ENCODE measurements around the gene LRGUK.
"Not testable (repeated sequence)": the region's sequence is repeated elsewhere in the genome, so short reads cannot be mapped to it uniquely, and the experiment has no call there.

Gene LRGUK

DNA sequence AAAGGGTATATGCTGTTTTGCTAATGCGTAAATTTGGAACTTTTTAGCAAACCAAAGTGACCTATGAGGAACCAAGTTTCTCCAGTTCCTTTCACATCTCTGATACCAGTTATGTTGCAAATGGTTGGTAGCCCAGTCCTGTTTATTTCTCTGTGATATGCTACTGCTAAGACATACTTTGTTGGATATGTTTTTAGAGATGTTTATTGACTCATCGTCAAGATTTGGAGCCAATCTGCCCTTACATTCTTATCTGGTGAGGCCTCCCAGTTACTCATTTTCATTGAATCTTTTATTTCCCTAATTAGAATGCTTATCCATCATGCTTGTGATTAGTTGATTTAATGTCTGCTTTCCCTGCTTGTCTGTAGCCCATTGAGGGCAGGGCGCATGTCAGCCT, 58.9 kb downstream of the LRGUK start:
- no peak for DNase-seq (ENCODE audit: low read depth in 2 of 2)

DNA sequence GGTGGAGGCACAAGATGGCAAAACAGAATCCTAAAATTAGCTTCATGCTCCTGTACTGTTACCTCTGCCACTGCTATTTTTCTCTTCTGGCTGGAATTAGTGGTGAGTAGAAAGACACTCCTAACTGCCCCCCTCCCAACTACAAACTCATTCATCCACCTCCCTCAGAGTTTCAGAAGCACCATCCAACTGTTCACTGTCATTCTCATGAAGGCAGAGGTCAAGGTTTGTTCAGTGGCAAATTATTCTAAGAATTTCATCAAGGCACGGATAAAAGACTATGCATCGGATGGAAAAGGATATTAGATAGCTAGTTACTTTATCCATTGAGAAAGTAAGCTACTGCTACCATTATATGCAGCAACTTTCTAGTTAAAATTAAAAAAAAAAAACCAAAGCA, 59.7 kb downstream of the LRGUK start:
- no peak for DNase-seq (ENCODE audit: low read depth in 2 of 2)

DNA sequence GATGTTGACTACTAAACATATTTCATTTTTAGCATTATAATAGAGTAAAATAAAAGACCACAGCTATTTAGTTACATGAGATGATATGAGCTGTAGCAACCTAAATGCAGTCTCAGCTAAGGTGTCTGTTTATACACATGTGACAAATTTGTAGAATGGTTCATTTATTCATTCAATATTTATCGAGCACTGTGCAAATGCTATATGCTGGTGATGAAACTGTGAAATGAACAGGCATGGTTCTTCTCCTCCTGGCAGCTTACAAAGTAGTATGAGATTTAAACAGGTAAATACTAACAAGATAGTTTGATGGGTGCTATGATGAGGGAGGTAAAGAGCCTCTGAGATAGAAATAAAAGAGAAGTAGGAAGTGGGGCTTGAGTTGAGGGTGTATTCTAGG, 60.8 kb downstream of the LRGUK start:
- DNase-seq (ENCODE audit: low read depth in 2 of 2) = no peak

DNA sequence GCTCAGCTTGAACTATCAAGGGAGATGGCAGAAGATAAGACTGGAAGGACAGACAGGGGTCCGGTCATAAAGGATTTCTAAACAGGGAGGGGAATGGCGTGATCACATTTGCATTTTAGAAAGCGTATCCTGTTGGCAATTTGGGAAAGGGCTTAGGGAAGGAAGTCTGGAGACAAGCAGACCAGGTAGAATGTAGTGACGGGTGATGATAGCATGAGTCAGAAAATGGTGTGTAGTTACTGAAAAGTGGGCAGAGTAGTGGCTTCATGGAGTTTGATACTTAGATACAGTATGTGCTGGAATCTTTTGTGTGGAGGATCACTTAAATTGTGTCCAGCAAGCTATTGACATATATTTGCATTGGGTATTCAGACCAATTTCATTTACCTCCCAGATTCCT, 61.2 kb downstream of the LRGUK start:
- DNase-seq (ENCODE audit: low read depth in 2 of 2) = no peak

DNA sequence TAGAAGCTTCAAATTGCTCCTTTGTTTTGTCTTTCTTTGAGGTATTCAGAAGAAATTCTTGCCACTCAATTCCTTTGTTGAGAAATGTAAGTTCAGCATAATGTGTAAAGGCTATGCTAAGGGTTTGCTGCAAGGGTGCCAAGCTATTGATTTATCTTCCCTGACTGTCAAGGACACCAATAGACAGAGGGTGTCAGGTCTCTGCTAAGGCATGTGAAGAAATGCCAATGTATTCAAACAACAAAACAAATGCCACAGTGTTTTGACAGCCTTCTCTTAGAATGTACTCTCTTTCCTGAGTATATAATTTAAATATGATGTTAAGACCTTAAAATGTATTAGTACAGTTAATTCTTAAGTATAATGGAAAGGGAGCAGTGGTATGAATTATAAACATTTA, 62.4 kb downstream of the LRGUK start:
- no peak for DNase-seq (ENCODE audit: low read depth in 2 of 2)

DNA sequence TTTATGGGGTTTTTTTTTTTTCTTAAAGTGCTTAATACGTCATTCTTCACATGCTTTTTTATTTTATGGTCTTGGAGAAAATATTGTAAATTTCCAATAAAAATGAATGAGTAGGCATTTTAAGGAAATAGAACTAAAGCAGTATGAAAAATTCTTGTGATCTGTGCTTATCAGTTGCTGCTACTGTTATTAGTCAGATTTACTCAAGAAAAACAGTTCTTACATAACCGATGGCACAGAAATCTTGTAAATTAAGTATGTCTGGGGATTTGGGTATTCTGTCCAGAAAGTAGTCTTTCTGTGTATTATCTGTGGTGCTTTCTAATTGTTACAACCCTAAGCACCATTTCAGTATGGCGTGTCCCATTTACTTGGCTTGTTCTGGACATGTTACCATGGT, 64.7 kb downstream of the LRGUK start:
- DNase-seq (ENCODE audit: low read depth in 2 of 2) = no peak

DNA sequence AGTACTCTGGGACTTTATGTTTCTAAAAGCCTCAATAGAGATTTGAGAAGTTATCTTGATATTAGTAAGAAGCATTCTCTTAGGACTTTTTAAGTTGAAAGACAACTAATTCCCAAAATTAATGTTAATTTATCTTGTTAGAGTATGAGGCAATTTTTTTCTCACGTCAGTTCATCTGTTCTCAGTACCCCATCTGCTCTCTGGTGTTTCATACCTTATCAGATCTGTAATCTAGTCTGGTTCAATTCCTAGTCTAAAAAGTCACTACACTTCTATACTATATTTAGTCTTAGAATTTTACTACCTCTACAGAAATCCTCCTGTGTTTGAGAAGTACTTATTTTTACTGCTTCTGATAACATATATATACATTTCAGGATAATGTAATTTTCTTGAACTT, 66.1 kb downstream of the LRGUK start:
- DNase-seq (ENCODE audit: low read depth in 2 of 2) = no peak

DNA sequence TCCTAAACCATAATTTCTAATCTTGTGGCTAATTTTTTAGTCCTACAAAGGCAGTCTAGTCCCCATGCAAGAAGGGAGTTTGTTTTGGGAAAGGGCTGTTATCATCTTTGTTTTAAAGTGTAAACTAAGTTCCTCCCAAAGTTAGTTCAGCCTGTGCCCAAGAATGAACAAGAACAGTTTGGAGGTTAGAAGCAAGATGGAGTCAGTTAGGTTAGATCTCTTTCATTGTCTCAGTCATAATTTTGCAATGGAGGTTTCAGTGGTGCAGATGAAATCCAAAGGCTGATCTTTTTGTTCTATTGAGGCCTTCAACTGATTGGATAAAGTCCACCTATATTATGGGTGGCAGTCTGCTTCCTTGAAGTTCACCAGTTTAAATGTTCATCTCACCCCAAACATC, 68.1 kb downstream of the LRGUK start:
- no peak for DNase-seq (ENCODE audit: low read depth in 2 of 2)

DNA sequence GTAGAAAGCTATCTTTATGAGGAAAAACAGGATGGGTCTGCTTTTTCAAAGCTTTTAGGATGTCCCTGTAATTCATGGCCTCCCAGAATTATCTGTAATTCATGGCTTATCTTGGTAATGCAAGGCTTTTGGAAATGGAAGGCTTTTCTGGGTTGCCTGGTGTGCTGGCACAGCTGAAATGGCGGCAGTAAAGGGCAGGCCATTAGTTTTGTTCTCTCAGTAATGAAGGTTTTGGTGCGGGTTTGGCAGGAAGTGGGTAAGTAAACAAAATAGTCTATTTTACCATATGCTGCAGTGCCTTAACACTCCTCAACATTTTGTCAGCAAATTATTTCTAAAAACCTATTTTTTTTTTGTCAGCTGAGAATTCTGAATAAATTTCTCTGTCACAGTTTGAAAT, 69.3 kb downstream of the LRGUK start:
- DNase-seq (ENCODE audit: low read depth in 2 of 2) = no peak

DNA sequence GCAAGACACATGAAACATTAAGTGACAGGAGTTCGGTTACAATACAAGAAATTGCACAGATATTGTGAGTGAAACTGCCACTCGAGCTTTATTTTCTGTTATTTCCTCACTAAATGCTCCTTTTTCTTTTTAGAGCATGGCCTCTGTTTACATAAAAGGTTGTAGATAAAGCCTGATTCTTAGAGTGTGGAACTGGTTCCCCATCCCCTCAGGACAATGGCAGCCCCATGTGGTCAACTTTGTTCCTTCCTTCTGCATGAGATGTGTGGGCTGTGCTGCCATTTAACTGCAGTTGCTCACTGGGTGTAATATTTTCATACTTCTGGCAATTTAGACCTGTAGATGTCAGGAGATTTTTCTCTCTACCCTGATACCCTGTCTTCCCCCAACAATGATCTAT, 70.2 kb downstream of the LRGUK start:
- no peak for DNase-seq (ENCODE audit: low read depth in 2 of 2)

DNA sequence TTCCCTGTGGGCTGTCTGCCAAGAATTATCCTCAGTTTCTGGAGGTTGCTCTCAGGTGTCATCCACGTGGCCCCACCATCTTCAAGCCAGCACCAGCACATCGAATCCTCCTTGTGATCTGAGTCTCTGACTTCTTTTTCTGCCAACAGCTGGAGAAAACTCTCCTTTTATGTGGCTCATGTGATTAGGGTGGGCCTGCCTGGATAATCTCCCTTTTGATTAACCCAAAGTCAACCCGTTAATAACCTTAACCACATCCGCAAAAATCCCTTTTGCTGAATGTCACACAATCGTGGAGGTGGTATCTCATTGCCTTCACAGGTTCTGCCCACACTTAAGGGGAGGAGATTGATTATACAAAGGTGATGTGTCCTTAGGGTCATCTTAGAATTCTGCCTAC, 73.8 kb downstream of the LRGUK start:
- DNase-seq (ENCODE audit: low read depth in 2 of 2) = no peak

DNA sequence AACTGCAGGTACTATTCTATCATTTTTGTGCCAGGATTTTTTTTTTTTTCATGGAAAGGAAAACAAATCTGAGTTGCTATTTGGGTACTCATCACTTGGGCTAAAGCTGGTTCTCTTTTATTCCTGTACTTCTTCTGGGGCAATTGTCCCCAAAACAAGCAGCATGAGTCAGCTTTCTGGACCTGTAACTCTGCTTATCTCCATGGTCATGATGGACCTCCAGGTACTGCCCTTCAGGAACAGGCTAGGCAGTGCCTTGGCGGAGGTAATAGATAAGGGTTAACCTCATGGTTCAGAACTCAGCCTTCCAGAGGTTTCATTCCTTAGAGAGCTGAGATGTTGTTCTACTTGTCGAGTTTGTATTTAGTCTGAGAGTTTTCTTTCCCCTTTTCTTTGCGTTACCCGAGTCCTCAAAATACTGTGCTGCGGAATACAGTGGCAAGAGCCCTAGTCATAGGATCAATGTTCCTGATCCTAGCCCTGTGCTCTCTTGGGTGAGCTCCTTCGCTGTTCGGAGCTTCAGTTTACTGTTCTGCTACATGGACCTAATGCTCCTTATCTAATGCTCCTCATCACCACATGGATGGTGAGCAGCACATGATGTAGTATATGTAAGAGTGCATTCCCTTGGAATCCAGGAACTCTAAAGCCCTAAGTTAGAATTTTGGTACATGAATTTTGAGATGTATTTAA, 74.6 kb downstream of the LRGUK start:
- no peak for DNase-seq (ENCODE audit: low read depth in 2 of 2)

DNA sequence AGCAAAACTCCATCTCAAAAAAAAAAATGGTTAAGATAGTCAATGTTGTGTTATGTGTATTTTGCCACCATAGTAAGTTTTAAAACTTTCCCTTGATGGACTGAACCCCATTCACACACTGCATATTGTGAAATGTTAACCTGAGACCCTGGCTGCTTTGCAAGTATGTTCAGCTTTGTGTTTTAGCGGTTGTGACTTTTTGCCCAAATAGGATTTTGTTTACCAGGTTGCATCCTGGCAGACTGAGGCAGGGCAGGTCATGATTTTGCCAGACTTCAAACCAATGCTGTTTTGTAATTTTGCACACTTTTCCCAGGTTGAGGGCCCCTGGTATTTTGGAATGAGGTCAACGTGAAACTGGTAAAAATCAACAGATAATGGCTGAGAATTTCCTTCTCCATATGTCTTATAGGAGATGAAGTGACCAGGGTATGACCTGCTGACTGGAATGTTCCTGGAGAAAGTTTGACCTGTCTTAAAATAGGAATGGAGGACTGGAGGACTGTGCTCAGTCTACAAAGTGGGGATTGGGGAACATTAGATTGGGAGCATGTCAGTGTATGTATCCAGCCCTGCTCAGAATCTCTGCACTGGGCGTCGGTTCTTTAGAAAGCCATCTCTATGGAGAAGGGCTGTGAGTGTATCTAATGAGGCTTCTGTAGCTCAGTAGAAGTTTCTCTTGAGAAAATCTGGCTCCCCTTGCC, 76.2 kb downstream of the LRGUK start:
- DNase-seq (ENCODE audit: low read depth in 2 of 2) = no peak

DNA sequence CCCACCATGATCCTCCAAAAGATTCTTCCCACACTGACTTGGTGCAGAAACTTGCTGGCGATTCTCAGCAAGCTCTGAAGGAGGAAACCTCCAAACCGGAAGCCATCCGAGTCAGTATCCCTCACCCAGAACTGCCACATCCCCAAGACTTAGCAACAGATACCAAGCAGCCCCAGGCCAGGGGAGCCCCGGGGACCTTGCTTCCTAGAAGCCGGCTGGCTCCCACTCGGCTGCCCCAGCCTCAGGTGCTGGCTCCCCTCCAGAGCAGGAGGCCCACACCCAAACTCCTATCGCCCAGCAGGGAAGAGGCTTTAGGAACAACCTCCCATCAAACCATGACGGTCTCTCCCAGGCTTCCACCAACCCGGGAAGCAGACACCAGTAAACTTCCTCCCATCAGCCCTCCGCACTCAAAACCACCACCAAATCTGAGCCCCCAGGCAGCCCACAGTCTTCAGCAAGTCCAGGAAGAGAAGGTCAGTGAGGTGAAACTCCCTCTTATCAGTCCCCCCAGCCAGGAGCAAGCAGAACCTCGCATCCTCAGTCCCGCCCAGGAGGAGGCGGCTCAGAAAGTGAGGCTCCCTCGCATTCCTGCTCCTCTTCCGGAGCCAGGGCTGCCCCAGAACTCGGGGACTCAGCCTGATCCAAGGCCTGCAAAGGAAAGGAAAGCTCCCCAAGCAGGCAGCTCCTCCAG, 82.3 kb downstream of the LRGUK start:
- no peak for DNase-seq (ENCODE audit: low read depth in 2 of 2)

DNA sequence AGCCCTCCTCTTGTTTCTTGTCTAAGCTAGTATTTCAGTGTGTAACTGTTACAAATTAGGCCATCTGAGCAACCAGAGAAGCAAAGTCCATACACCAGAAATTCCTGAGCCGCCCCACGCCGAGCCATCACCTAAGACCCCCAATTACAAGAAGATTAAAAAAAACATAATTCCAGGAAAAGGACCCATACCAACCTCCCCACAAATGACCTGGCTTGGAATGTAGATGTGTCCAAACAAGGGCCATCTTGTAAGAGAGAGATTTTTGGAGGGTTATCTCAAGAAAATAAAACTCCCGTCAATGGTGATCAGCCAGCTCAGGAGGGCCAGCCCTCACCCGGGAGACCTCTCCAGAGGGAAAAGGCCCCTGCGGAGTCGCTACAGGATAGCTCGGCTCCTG, 83.1 kb downstream of the LRGUK start:
- DNase-seq (ENCODE audit: low read depth in 2 of 2) = no peak

DNA sequence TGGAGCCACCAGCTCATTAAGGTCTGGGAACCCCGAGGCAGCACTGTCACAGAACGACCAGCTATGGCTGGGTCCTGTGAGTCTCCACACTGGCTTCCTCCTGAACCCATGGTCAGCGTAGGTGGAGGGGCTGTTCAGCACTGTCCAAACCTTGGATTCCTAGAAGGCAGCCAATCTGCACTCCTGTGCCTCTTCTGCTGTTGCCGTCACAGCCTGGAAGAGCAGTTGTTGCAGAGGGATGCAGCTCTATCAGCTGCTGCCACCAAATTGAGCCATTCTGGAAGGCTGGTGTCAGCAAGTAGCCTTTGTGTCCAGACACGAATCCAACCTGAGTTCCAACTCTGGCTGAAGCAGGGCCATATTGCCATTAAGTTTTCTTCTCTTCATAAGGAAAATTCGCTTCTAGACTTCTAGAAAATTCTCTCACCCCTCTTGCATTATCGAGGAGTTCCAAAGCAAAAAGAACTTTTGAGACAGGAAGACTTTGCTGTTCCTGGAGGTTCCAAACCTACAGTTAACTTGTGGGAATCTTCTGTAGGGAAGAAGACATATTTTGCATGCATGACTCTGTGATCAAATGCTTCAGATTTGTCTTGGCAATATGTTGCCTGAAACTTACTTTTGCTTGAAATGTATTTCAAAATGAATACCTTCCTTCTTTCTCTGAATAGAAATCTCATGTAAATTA, 84.0 kb downstream of the LRGUK start:
- DNase-seq (ENCODE audit: low read depth in 2 of 2) = no peak

DNA sequence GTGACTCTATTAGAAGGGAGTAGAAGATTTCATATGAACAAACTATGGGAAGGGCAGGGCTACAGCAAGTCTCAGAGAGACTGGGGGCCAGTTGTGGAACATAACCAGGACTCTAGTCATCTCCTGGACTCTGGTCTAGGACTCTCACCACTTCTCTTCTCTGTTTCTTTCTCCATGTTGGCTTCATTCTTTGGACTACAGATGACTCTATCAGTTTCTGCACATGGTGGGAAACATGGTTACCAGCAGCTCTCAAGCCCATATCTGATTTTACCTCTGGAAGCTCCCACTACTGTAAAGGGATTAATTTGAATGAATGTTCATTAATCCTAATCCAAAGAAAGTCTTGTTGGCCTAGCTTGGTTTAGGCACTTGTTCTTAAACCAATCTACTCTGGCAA, 84.7 kb downstream of the LRGUK start:
- DNase-seq (ENCODE audit: low read depth in 2 of 2) = no peak

DNA sequence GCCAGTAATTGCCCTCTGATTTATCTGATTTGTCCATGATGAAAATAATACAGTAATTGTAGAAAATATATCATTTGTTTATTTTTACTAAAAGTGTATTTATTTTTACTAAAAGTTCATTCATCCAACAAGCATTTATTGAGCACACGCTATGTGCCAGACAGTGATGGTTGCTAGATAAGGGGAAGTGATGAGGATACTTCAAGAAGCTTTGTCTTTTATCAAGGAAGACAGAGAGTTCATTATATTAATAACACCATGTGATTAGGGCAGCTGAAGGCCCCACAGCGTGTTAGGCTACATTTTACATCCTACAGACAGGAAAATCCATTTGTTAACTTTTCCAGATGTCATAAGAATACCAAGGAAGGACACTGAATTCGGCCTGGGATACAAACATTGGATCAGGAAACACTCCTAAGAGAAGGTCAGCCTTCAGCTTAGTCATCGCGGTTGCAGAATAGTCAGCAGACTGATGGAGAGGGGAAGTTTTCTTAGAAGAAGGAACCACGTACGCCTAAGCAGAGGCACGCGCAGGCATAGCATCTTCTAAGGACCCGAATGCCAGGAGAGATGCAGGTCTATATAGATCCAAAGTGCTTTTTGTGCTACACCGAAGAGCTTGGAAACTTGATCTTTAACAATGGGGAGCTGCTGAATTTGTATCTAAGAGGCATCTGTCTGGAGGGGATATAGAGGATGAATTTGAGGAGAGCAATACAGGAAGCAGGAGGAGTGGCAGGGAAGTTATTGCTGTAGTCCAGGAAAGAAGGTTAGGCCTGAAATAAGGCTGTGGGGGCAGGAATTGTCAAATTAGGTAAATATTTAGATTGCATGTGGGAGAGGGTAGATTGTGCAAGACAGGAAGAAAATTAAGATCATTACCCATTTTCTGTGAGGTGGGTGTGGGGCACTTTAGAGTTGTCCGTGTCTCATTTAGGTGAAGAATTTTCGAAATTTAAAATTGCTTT, 85.7 kb downstream of the LRGUK start:
- no peak for DNase-seq (ENCODE audit: low read depth in 2 of 2)

DNA sequence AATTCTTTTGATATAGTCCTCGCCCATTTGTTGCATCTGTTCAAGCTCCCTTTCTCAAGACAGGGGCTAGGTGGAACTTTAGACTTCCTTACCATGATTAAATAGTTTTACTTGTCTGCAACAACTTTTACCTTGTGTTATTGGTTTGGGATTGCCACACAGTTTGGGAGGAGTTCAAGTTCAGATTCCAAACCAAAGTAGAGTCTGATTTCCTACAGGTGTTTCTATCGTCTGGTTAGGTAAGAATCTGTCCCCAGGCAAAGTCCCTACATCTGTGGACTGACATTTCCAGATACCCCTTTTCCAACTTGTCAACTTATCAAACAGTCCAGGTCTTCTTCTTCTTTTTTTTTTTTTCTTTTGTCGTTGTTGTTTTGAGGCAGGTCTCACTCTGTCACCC, 93.1 kb downstream of the LRGUK start:
- DNase-seq (ENCODE audit: low read depth in 2 of 2) = no peak

DNA sequence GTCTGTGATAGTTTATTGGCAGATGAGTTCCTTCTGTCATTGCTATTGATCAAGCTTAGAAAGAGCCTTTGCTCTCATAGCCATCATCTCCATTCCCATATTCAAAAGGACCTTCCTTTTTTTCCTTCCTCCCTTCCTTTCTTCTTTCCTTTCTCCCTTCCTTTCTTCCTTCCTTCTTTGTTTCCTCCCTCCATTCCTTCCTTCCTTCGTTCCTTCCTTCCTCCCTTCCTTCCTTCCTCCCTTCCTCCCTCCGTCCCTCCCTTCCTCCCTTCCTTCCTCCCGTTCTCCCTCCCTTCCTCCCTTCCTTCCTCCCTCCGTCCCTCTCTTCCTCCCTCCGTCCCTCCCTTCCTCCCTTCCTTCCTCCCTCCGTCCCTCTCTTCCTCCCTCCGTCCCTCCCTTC, 104.2 kb downstream of the LRGUK start:
- DNase-seq (ENCODE audit: low read depth in 2 of 2) = not testable (repeated sequence)

DNA sequence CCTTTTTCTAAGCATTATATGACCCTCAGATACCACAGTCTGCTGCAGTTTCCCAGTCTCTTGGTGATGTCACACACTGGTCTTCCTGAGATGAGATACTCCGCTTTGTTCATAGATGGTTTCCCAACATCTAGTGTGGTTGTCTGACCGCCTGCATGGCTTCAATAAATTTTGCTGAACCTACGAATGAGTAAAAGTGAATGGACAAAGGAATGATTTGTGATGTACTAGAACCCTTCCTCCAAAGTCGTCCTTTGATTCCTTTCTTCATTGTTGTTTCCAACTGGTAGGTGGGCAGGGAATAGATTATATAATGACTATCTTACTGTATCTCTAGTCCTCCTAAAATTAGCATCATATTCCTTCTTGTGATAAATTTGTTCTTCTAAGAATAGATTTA, 107.1 kb downstream of the LRGUK start:
- DNase-seq (ENCODE audit: low read depth in 2 of 2) = no peak

Measured in fibroblast of skin of left biceps (primary cell).